ENCODE data around the gene IRX3.

The IRX3 gene

GRCh38 chr16:54243202-54243601 is 43.4 kb downstream of the IRX3 start:
- no peak for DNase-seq
- no peaks in the 10 kb centered on the region for H3K36me3 ChIP-seq (replicated peaks; ENCODE audit: insufficient read depth, low read length)
- no peaks in the 10 kb centered on the region for H3K79me2 ChIP-seq (ENCODE audit: low read length)
- H3K9ac ChIP-seq (ENCODE audit: low read length), result no peak overlapping the region
- H4K20me1 ChIP-seq (ENCODE audit: insufficient read depth, low read length), result no peaks in the 10 kb centered on the region
- H3K4me2 ChIP-seq (ENCODE audit: low read depth, low read length), result no peak overlapping the region
- H3K27me3 ChIP-seq (replicated peaks; ENCODE audit: insufficient read depth, low read length), result no peaks in the 10 kb centered on the region
- no peak overlapping the region for H3K27ac ChIP-seq (ENCODE audit: low read length)
- no peak overlapping the region for H2AFZ ChIP-seq (ENCODE audit: low read length)
- no peaks in the 10 kb centered on the region for H3F3A ChIP-seq (ENCODE audit: insufficient read depth, low read length)
- H3K4me1 ChIP-seq (ENCODE audit: low read length), result no peaks in the 10 kb centered on the region
- no peaks in the 10 kb centered on the region for H3K9me2 ChIP-seq (replicated peaks; ENCODE audit: insufficient read depth, low read length)
- H3K9me3 ChIP-seq (replicated peaks; ENCODE audit: insufficient read depth, low read length), result no peaks in the 10 kb centered on the region
- H3K4me3 ChIP-seq (ENCODE audit: low read length), result no peak overlapping the region
- no peak for TF ChIP-seq CTCF (IDR thresholded peaks at IDR 0.05; ENCODE audit: low read length)

- no peak overlapping the region for H3K9ac ChIP-seq (ENCODE audit: low read length)
- H2AFZ ChIP-seq (ENCODE audit: low read length), result no peak overlapping the region
- no peaks in the 10 kb centered on the region for H3F3A ChIP-seq (ENCODE audit: insufficient read depth, low read length)
- no peak for TF ChIP-seq EZH2 (optimal IDR thresholded peaks at IDR 0.05; ENCODE audit: low read depth, low read length)
- no peak for TF ChIP-seq CTCF (IDR thresholded peaks at IDR 0.05; ENCODE audit: low read length)
- no peak for TF ChIP-seq EZH2phosphoT487 (IDR thresholded peaks at IDR 0.05; ENCODE audit: low read length)
- DNase-seq, result no peak
- no peaks in the 10 kb centered on the region for H3K36me3 ChIP-seq (replicated peaks; ENCODE audit: insufficient read depth, low read length)
- H3K9me2 ChIP-seq (replicated peaks; ENCODE audit: insufficient read depth, low read length), result no peaks in the 10 kb centered on the region
- no peaks in the 10 kb centered on the region for H3K4me1 ChIP-seq (ENCODE audit: low read length)
- no peak overlapping the region for H3K4me2 ChIP-seq (ENCODE audit: low read depth, low read length)
- no peaks in the 10 kb centered on the region for H3K9me3 ChIP-seq (replicated peaks; ENCODE audit: insufficient read depth, low read length)
- no peaks in the 10 kb centered on the region for H3K79me2 ChIP-seq (ENCODE audit: low read length)
- H4K20me1 ChIP-seq (ENCODE audit: insufficient read depth, low read length), result no peaks in the 10 kb centered on the region
- H3K27me3 ChIP-seq (replicated peaks; ENCODE audit: insufficient read depth, low read length), result no peaks in the 10 kb centered on the region
- no peak overlapping the region for H3K27ac ChIP-seq (ENCODE audit: low read length)
- no peak overlapping the region for H3K4me3 ChIP-seq (ENCODE audit: low read length)
Measured at GRCh38 chr16:54242199-54242598, 44.4 kb downstream of the IRX3 start.

- Histone ChIP-seq H3K4me2 (ENCODE audit: low read depth, low read length) (no peak overlapping the region), H3K4me3 (ENCODE audit: low read length) (no peak overlapping the region), H4K20me1 (ENCODE audit: insufficient read depth, low read length) (no peaks in the 10 kb centered on the region), H3K9me3 (replicated peaks; ENCODE audit: insufficient read depth, low read length) (no peaks in the 10 kb centered on the region), H3K9ac (ENCODE audit: low read length) (no peak overlapping the region), H3K4me1 (ENCODE audit: low read length) (no peaks in the 10 kb centered on the region), H3K27me3 (replicated peaks; ENCODE audit: insufficient read depth, low read length) (no peaks in the 10 kb centered on the region), H3K27ac (ENCODE audit: low read length) (no peak overlapping the region), H2AFZ (ENCODE audit: low read length) (no peak overlapping the region), H3K79me2 (ENCODE audit: low read length) (no peaks in the 10 kb centered on the region), H3K9me2 (replicated peaks; ENCODE audit: insufficient read depth, low read length) (no peaks in the 10 kb centered on the region), H3F3A (ENCODE audit: insufficient read depth, low read length) (no peaks in the 10 kb centered on the region), H3K36me3 (replicated peaks; ENCODE audit: insufficient read depth, low read length) (no peaks in the 10 kb centered on the region)
- TF ChIP-seq EZH2phosphoT487 (IDR thresholded peaks at IDR 0.05; ENCODE audit: low read length), result no peak
- no peak for TF ChIP-seq CTCF (IDR thresholded peaks at IDR 0.05; ENCODE audit: low read length)
- TF ChIP-seq EZH2 (optimal IDR thresholded peaks at IDR 0.05; ENCODE audit: low read depth, low read length), result no peak
- no peak for DNase-seq
Measured at GRCh38 chr16:54241525-54241924, 45.1 kb downstream of the IRX3 start.
